Measurements from ENCODE around the gene HMCN1. TPM values are rescaled to one million over a fixed set of nuclear protein-coding genes. Genes with fewer than 3 reads are reported as not detected.

The HMCN1 gene
- total RNA-seq, 4 donors from 2014 or later: 9.2 to 15.1 (median 13.8) TPM

- TF ChIP-seq CTCF (IDR thresholded peaks at IDR 0.05; ENCODE audit: low read depth): no peak
Observed at GRCh38 chr1:186212568-186213224, 478.5 kb downstream of the HMCN1 start.

GRCh38 chr1:186213225-186213607 is 479.0 kb downstream of the HMCN1 start:
- no peak for TF ChIP-seq CTCF (IDR thresholded peaks at IDR 0.05; ENCODE audit: low read depth)

- TF ChIP-seq CTCF (IDR thresholded peaks at IDR 0.05; ENCODE audit: low read depth): no peak
Observed at GRCh38 chr1:186214791-186215190, 480.6 kb downstream of the HMCN1 start.

GRCh38 chr1:186215636-186216035 is 481.4 kb downstream of the HMCN1 start:
- no peak for TF ChIP-seq CTCF (IDR thresholded peaks at IDR 0.05; ENCODE audit: low read depth)

GRCh38 chr1:186218654-186219352 is 484.6 kb downstream of the HMCN1 start:
- TF ChIP-seq CTCF (IDR thresholded peaks at IDR 0.05; ENCODE audit: low read depth): no peak

- no peak for TF ChIP-seq CTCF (IDR thresholded peaks at IDR 0.05; ENCODE audit: low read depth)
Observed at GRCh38 chr1:186220067-186220466, 485.9 kb downstream of the HMCN1 start.

- no peak for TF ChIP-seq CTCF (IDR thresholded peaks at IDR 0.05; ENCODE audit: low read depth)
Observed at GRCh38 chr1:186220911-186221310, 486.7 kb downstream of the HMCN1 start.
